ENCODE results near the gene MYEOV. TPM values are rescaled to one million over a fixed set of nuclear protein-coding genes. Genes with fewer than 3 reads are reported as not detected.

MYEOV gene
- total RNA-seq (2014; rRNA removed; shearing (Covaris generic); ENCODE audit: low replicate concordance): 101 and 122 TPM in 2 replicates

- DNase-seq (ENCODE audit: low read depth): peak; percentile 75
- in situ Hi-C loops (cut with HindIII; ENCODE audit: low pct_unique_long_range_greater_than_20kb, low sequenced_read_pairs): no loop called here
These were observed at the start of gene MYEOV for GRCh38 chr11:69293819-69294505. TSS of gene MYEOV (plus strand) at chr11:69294155. CDS start at chr11:69295355, 1,200 bp downstream.

GRCh38 chr11:69244266-69244665, 49.7 kb upstream of the MYEOV start:
- in situ Hi-C loops (cut with HindIII; ENCODE audit: low pct_unique_long_range_greater_than_20kb, low sequenced_read_pairs): no loop called here
- DNase-seq (ENCODE audit: low read depth): no peak

DNA sequence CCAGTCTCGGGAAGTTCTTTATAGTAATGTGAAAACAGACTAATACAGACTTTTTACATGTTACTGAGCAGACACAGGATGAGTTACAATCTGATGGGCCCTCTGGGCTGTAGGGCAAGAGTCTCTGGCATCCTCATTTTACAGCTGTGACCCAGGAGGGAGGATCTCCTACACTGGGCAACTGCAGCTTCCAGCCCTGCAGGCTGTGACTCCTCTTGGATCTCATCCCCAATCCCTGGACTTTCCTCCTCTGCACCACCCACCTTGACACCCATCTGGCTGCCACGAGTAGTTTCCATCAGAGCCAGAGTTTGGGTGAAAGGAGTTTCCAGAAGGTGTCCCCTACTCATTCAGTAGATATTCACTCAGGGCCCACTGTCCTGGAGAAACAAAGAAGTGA, 48.9 kb upstream of the MYEOV start:
- no peak for DNase-seq (ENCODE audit: low read depth)
- in situ Hi-C loops (cut with HindIII; ENCODE audit: low pct_unique_long_range_greater_than_20kb, low sequenced_read_pairs): no loop called here

DNA sequence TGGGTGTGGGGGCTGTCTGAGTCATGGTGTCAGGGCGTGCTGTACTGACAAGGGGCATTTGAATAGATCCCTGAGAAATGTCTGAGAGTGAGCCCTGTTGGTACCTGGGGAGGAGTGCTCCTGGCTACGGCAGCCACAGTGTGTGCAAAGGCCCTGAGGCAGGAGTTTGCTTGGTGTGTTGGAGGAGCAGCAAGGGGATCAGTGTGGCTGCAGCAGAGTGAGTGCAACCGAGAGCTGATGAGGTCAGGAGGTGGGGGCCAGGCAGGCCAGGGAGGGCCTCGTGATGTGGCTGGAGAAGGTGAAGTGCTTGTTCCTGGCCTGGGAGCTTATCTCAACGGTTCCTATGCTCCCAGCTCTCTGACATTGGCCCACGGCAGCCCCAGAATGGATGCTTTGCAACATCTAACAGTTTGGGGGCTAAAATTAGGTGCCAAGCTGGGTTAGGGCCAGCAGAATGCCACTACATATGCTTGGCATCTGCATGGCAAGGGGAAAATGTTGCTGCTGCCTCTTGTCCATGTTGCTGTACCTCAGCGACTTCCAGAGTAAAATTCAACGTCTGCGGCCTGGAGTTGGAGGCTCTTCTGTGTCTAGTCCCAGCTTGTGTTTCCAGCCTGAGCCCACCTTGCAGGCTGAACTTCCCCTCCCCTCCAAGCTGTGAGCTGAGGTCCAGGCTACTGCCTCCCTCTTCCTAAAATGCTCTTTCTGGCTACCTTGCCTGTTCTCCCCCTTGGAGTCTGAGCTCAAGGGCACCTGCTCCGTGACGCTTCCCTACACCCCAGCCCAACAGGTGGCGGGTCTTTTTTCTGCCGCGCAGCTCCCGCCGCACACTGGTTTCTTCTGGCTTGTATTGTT, 48.2 kb upstream of the MYEOV start:
- DNase-seq (ENCODE audit: low read depth): no peak
- in situ Hi-C loops (cut with HindIII; ENCODE audit: low pct_unique_long_range_greater_than_20kb, low sequenced_read_pairs): no loop called here

DNA sequence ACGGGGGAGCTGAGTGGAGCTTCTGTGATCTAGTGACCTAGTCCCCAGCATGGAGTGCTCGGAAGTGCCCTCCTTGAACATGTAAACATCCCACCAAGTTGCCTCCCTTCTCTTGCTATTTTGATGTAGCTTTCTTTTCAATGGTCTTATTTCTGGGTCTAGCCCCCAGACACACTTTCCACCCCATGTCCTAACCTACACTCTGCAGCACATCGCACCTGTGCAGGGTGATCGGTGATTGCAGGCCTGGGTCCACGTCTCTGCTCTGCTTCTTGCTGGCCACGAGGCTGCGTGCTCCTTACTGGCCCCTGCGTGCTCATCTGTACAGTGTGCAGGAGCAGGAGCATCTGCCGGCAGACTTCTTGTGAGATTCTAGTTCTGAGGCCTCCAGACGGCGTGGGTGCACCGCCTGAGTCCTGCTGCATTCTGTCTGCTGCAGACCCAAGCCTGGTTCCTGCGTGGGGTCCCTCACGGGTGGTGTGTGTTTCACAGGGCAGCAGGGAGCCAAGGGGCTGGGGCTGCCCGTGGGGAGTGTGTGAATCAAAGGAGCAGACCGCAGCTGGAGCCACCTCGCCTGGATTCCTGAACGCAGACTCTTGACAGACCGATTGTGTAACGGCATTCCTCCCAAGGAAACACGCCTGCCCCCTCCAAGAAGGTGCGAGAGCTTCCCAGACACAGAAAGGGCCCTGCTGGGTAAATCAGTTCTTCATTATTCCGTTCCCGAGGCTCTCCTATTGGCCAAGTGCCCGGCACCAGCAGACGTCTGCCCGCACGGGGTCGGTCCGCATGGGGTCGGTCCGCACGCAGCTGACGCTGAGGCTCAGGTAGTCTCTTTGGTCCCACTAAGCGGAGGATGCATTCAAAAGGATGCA, 44.4 kb upstream of the MYEOV start:
- in situ Hi-C loops (cut with HindIII; ENCODE audit: low pct_unique_long_range_greater_than_20kb, low sequenced_read_pairs): no loop called here
- no peak for DNase-seq (ENCODE audit: low read depth)

DNA sequence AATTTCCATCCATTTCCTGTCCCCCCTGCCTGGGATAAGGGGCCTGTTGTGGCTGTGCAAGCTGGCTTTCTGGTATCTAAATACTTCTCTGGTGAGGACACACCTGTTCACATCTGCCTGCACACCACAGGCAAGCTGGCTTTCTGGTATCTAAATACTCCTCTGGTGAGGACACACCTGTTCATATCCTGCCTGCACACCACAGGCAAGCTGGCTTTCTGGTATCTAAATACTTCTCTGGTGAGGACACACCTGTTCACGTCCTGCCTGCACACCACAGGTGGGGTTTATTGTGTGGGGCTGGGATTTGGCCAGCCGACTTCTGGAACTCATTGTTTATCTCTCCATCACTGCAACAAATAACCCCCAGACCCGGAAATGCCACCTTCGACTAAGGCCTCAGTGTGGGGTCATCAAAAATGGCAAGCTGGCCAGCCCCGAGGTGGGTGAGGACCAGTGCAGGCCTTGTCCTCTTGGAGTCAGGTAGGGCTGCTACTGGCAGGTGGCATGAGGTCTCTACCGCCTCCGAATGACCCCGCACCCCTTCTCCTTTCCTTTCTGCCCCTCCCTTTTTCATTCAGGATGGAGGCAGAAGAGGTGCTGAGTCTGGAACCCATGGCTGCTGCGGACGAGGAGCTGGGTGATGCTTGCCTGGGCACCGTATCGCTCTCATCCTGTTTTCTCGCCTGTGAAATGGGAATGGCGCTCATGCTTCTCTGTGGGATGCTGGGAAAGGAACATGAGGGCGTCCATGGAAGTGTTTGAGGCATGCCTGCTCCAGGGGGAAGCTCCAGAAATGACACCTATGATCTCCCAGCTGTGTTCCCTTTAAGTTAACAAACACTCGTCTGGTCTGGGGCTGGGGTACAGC, 43.5 kb upstream of the MYEOV start:
- in situ Hi-C loops (cut with HindIII; ENCODE audit: low pct_unique_long_range_greater_than_20kb, low sequenced_read_pairs): no loop called here
- no peak for DNase-seq (ENCODE audit: low read depth)

- no peak for DNase-seq (ENCODE audit: low read depth)
- in situ Hi-C loops (cut with HindIII; ENCODE audit: low pct_unique_long_range_greater_than_20kb, low sequenced_read_pairs): no loop called here
These were observed 42.9 kb upstream of the MYEOV start for GRCh38 chr11:69251057-69251393.

DNA sequence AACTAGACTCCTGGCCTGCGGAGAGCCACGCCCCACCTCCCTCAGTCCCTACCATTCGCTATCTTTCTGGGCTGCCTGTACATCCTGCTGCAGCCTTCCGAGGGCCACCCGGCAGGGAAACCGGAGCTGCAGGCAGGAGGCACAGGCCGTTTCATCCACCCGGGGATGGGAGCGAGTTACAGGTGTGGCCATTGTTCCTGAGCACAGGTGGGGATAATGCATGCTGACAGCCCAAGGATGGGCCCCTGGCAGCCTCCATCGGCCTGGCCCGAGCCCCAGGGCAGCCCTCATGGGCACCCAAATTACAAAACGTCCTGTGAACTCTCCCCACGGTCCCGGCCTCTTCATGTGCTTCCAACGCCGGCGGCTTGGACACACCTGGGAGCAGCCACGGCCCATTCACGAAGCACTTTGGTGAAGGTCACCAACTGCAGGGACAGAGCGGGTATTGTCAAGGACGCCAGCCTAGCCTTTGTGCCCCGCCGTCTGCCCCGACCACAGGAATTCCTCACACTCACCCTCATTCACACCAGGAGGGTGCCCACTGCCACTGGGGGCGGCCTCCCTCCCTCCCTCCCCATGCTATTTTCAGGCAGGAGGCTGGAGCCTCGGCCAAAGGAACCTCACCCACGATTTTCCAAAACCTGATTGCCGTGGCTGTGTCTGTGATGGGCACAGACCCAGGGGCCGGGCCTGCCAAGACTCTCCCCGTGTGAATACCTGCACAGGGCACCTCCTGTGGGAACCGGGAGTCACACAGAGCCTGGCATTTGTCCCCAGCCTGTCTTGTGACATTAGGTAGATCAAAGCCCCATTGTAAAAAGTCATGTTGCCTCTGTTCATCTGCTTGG, 42.1 kb upstream of the MYEOV start:
- in situ Hi-C loops (cut with HindIII; ENCODE audit: low pct_unique_long_range_greater_than_20kb, low sequenced_read_pairs): no loop called here
- DNase-seq (ENCODE audit: low read depth): no peak

DNA sequence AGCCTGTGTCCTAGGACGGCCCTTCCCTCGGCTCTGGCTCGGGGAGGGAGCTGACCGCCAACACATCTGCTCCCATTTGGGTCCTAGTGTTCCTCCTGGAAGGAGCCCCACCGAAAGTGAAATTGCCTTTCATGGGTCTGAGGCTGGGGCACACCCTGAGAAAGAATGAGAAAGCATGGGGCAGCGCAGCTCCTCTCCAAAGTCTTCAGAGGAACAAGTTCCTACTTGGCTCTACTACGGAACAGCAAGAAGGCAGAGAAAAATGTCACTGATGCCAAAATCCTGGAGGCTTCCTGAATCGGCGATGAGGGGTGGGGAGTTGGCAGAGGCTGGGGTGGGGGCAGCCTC, 41.5 kb upstream of the MYEOV start:
- DNase-seq (ENCODE audit: low read depth): no peak
- in situ Hi-C loops (cut with HindIII; ENCODE audit: low pct_unique_long_range_greater_than_20kb, low sequenced_read_pairs): no loop called here

- DNase-seq (ENCODE audit: low read depth): no peak
- in situ Hi-C loops (cut with HindIII; ENCODE audit: low pct_unique_long_range_greater_than_20kb, low sequenced_read_pairs): no loop called here
These were observed 40.9 kb upstream of the MYEOV start for GRCh38 chr11:69253028-69253427.

- in situ Hi-C loops (cut with HindIII; ENCODE audit: low pct_unique_long_range_greater_than_20kb, low sequenced_read_pairs): no loop called here
- DNase-seq (ENCODE audit: low read depth): no peak
These were observed 36.8 kb upstream of the MYEOV start for GRCh38 chr11:69257134-69257533.

DNA sequence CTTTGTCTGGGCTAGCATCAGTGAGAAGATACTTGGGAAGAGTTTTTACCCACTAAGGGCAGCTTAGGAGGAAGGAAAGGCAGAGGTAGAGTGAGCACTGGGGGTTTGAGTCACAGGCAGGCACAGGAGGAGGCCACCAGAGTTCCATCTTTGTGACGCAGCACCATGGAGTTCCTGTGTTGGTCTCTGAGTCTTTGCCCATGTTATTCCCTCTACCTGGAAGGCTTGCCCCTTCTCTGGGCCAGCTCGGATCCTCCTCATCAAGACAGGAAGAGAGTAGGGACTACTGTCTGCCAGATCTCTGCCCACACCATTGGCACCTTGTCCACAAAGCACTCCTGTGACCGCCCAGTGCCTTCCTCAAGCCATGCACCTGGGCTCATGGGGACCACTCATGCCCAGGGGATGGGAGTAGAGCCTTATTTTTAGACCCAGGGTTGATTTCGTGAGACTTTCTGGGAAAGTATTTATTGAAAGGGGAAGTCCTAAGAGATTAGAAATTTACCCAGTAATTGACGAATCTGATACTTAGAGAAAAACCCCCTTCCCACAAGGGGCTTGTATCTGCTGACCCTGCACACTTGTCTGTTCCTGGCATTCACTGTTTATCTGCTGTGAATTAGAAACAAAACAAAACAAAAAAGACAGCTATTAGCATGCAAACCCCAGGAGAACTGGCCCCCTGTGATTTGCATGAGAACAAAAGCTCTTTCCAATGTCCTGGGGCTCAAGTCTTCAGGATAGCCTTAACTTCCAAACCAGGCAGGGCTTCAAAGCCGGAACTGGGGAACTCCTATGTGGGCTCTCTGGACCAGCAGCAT, 35.9 kb upstream of the MYEOV start:
- in situ Hi-C loops (cut with HindIII; ENCODE audit: low pct_unique_long_range_greater_than_20kb, low sequenced_read_pairs): no loop called here

DNA sequence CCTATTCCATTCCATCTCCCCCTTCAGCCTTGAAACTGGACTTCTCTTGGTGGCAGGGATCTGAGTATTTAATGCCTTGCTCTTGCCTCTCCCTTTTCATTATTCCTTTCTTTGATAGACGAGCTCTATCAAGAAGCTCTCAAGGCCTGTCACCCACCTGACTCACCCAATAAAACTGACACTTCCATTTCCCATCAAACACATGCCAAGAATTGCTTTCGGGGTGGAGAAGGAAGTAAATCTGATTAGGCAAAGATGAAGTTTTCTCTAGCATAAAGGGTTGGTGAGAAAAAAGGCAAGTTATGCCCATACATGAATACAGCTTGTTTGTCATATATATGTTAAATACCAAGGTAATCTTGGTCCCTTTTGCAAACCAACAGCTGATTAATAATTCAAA, 34.9 kb upstream of the MYEOV start:
- in situ Hi-C loops (cut with HindIII; ENCODE audit: low pct_unique_long_range_greater_than_20kb, low sequenced_read_pairs): no loop called here
- DNase-seq (ENCODE audit: low read depth): no peak

More for the DNA sequence above, 35.9 kb upstream of the MYEOV start:
- DNase-seq (ENCODE audit: low read depth): no peak

DNA sequence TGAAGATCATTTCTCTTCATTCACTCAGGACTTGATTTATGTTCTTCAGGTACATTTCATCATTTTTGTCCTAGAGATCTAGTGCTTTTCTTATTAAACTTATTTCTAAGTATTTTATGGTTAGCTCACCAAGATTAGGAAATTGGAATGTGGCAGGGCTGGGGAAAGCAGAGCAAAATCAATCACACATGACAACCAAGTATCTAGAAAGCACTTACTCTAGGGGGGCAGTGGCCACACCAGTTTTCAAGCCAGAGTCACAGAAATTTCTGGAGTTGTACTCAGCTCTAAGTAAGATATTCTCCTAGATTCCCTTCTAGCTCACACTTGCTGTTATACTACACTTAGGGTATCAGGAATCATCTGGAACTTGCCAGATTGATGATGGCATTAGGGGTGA, 33.3 kb upstream of the MYEOV start:
- no peak for DNase-seq (ENCODE audit: low read depth)
- in situ Hi-C loops (cut with HindIII; ENCODE audit: low pct_unique_long_range_greater_than_20kb, low sequenced_read_pairs): no loop called here

GRCh38 chr11:69261116-69261515, 32.8 kb upstream of the MYEOV start:
- in situ Hi-C loops (cut with HindIII; ENCODE audit: low pct_unique_long_range_greater_than_20kb, low sequenced_read_pairs): no loop called here
- no peak for DNase-seq (ENCODE audit: low read depth)

GRCh38 chr11:69262918-69263735, 30.8 kb upstream of the MYEOV start:
- in situ Hi-C loops (cut with HindIII; ENCODE audit: low pct_unique_long_range_greater_than_20kb, low sequenced_read_pairs): no loop called here
- DNase-seq (ENCODE audit: low read depth): no peak

All from Caki2 (cell line).